CD4-positive, alpha-beta memory T cell (primary cell): ENCODE measurements around the gene HTD2. TPM values are rescaled to one million over a fixed set of nuclear protein-coding genes. Genes with fewer than 3 reads are reported as not detected.
A peak's percentile ranks its signal among the peaks of the same experiment; 100 is the strongest.

Experiments
- CTCF ChIA-PET: fragments of 350-600 bp; sonication (Branson Sonifier 250); formaldehyde crosslinking; loops from one replicate; lab custom pipeline; 2021; ENCODE audit warnings: inconsistent platforms; ENCODE audit not compliant: partially characterized antibody; lab: Charles Lee
- POLR2A ChIA-PET: fragments of 350-600 bp; sonication (Branson Sonifier 250); formaldehyde crosslinking; loops from one replicate; lab custom pipeline; 2021; ENCODE audit not compliant: partially characterized antibody; lab: Charles Lee
- DNase-seq, 5 donors: peaks; one replicate each; pipeline versions ENCODE4 v3.0.0 to v3.0.0-alpha.2; 2020 to 2022; ENCODE audit warnings: mixed read lengths in 1 of 5
- H3K27ac ChIP-seq: one replicate; pipeline ENCODE4 v1.7.0; 2013; ENCODE audit warnings: low read depth, low read length
- H3K27me3 ChIP-seq: 2 replicates; pipeline ENCODE4 v1.7.0; 2013; ENCODE audit warnings: mild to moderate bottlenecking, low read length, moderate library complexity; ENCODE audit not compliant: insufficient read depth
- H3K36me3 ChIP-seq: 2 replicates; pipeline ENCODE4 v1.7.0; 2013; ENCODE audit warnings: mild to moderate bottlenecking, low read length, moderate library complexity; ENCODE audit not compliant: insufficient read depth
- H3K4me1 ChIP-seq: 2 replicates; pipeline ENCODE4 v1.7.0; 2013; ENCODE audit warnings: mild to moderate bottlenecking, low read length, moderate library complexity; ENCODE audit not compliant: insufficient read depth
- H3K4me3 ChIP-seq, 2 donors: one replicate each; pipeline ENCODE4 v1.7.0; 2013; ENCODE audit warnings: low read length in 2 of 2, mild to moderate bottlenecking in 1 of 2
- H3K9me3 ChIP-seq, 2 donors: one replicate each; pipeline ENCODE4 v1.7.0; 2013; ENCODE audit warnings: low read length in 2 of 2, control low read depth in 1 of 2; ENCODE audit not compliant: control insufficient read depth in 1 of 2
- H3K27ac Mint-ChIP-seq, 7 donors: one replicate each; pipeline ENCODE4 v1.8.0; 2020 to 2021; ENCODE audit warnings: mixed read lengths in 7 of 7, mild to moderate bottlenecking in 6 of 7, inconsistent platforms in 3 of 7, moderate library complexity in 3 of 7
- H3K27me3 Mint-ChIP-seq, 2 donors: one replicate each; pipeline ENCODE4 v1.8.0; 2020 to 2021; ENCODE audit warnings: mixed read lengths in 2 of 2
- H3K36me3 Mint-ChIP-seq, 2 donors: one replicate each; pipeline ENCODE4 v1.8.0; 2020 to 2021; ENCODE audit warnings: mixed read lengths in 2 of 2, inconsistent platforms in 1 of 2, mild to moderate bottlenecking in 1 of 2
- H3K4me1 Mint-ChIP-seq, 4 donors: one replicate each; pipeline ENCODE4 v1.8.0; 2020 to 2021; ENCODE audit warnings: mixed read lengths in 4 of 4, mild to moderate bottlenecking in 1 of 4
- H3K4me3 Mint-ChIP-seq, 8 donors: one replicate each; pipeline ENCODE4 v1.8.0; 2020 to 2021; ENCODE audit warnings: mixed read lengths in 8 of 8, mild to moderate bottlenecking in 7 of 8, moderate library complexity in 6 of 8, inconsistent platforms in 3 of 8
- H3K9me3 Mint-ChIP-seq, 8 donors: one replicate each; pipeline ENCODE4 v1.8.0; 2020 to 2021; ENCODE audit warnings: mixed read lengths in 8 of 8, mild to moderate bottlenecking in 5 of 8, inconsistent platforms in 3 of 8, moderate library complexity in 1 of 8
- intact Hi-C: fragments of 100-400 bp; cut with micrococcal nuclease; formaldehyde crosslinking; loops from one replicate; pipeline ENCODE4 v1.15.1; 2023
- polyA plus RNA-seq, 2 donors: library from polyadenylated mRNA; unstranded; fragments of 300-500 nt; fragmentation: Illumina TruSeq; gene quantifications; one replicate each; pipeline ENCODE4 v1.2.3, GENCODE V29; 2021
- total RNA-seq, 2 experiments: library from RNA; stranded (reverse); gene quantifications; one replicate each; pipeline ENCODE4 v1.2.3, GENCODE V29; 2021

HTD2 gene
- total and polyA plus RNA-seq, 4 experiments from 2014 or later: 9.2 to 28.8 (median 17.8) TPM

- peaks cover 6 to 8% of the 10 kb centered on the region in 2 donors for H3K36me3 Mint-ChIP-seq
- H3K9me3 ChIP-seq: no peaks in the 10 kb centered on the region
- H3K27ac Mint-ChIP-seq: no peak overlapping the region
Observed at GRCh38 chr3:58292866-58293265, 13.5 kb upstream of the HTD2 start.

GRCh38 chr3:58293516-58293915 is 12.8 kb upstream of the HTD2 start:
- ChIA-PET POLR2A (interaction anchor here (1.6 kb wide), 1 partner anchor 13 kb away, joined by 5 read pairs; the partner anchor contains the start of genes HTD2 and RPP14), CTCF (interaction anchor here (1.0 kb wide), 1 partner anchor 13 kb away, joined by 5 read pairs; the partner anchor contains the start of genes HTD2 and RPP14)
- peak overlapping the region in 1 of 7 donors; percentile 23 for H3K27ac Mint-ChIP-seq

More at GRCh38 chr3:58292866-58293265, 13.5 kb upstream of the HTD2 start:
- Histone ChIP-seq H3K4me1 (no peaks in the 10 kb centered on the region), H3K4me3 (no peak overlapping the region), H3K27me3 (no peaks in the 10 kb centered on the region), H3K36me3 (no peaks in the 10 kb centered on the region), H3K27ac (no peak overlapping the region)
- Mint-ChIP-seq H3K27me3 (peaks cover 2 to 3% of the 10 kb centered on the region in 2 donors), H3K9me3 (peaks cover 0 to 7% (median 0%) of the 10 kb centered on the region in 8 donors), H3K4me3 (no peak overlapping the region), H3K4me1 (no peaks in the 10 kb centered on the region)
- no peak for DNase-seq
- intact Hi-C loops: no loop called here
- POLR2A ChIA-PET: interaction anchor here (1.6 kb wide), 1 partner anchor 13 kb away, joined by 5 read pairs; the partner anchor contains the start of genes HTD2 and RPP14
- CTCF ChIA-PET: no interaction called here

GRCh38 chr3:58296269-58296668 is 10.1 kb upstream of the HTD2 start:
- peaks cover 12 to 18% of the 10 kb centered on the region in 2 donors for H3K27me3 Mint-ChIP-seq
- H3K27ac ChIP-seq: no peak overlapping the region
- no peak overlapping the region for H3K27ac Mint-ChIP-seq
- H3K9me3 Mint-ChIP-seq: peaks cover 0 to 8% (median 1%) of the 10 kb centered on the region in 8 donors
- no peak overlapping the region for H3K4me3 ChIP-seq
- intact Hi-C loops: no loop called here
- no peaks in the 10 kb centered on the region for H3K36me3 ChIP-seq
- no peaks in the 10 kb centered on the region for H3K4me1 ChIP-seq
- ChIA-PET POLR2A (no interaction called here), CTCF (interaction anchor here (2.3 kb wide), 1 partner anchor 11 kb away, joined by 17 read pairs; the partner anchor contains the start of genes HTD2 and RPP14)
- peaks cover 3 to 8% of the 10 kb centered on the region in 2 donors for H3K36me3 Mint-ChIP-seq
- no peak for DNase-seq
- peaks cover 9% of the 10 kb centered on the region for H3K27me3 ChIP-seq
- H3K9me3 ChIP-seq: no peaks in the 10 kb centered on the region
- no peak overlapping the region for H3K4me3 Mint-ChIP-seq
- no peaks in the 10 kb centered on the region for H3K4me1 Mint-ChIP-seq

More at GRCh38 chr3:58293516-58293915, 12.8 kb upstream of the HTD2 start:
- no peaks in the 10 kb centered on the region for H3K4me1 ChIP-seq
- H3K9me3 ChIP-seq: no peaks in the 10 kb centered on the region
- H3K36me3 ChIP-seq: no peaks in the 10 kb centered on the region
- DNase-seq: no peak
- Mint-ChIP-seq H3K4me3 (no peak overlapping the region), H3K4me1 (no peaks in the 10 kb centered on the region), H3K27me3 (peaks cover 8 to 9% of the 10 kb centered on the region in 2 donors), H3K9me3 (peaks cover 0 to 7% (median 0%) of the 10 kb centered on the region in 8 donors), H3K36me3 (peaks cover 3 to 8% of the 10 kb centered on the region in 2 donors)
- no peak overlapping the region for H3K4me3 ChIP-seq
- intact Hi-C loops: no loop called here
- H3K27ac ChIP-seq: no peak overlapping the region
- peaks cover 5% of the 10 kb centered on the region for H3K27me3 ChIP-seq

GRCh38 chr3:58296843-58297242 is 9.5 kb upstream of the HTD2 start:
- DNase-seq: no peak
- no peaks in the 10 kb centered on the region for H3K4me1 Mint-ChIP-seq
- no peak overlapping the region for H3K4me3 ChIP-seq
- no peak overlapping the region for H3K4me3 Mint-ChIP-seq
- peaks cover 15 to 21% of the 10 kb centered on the region in 2 donors for H3K27me3 Mint-ChIP-seq
- peaks cover 3 to 4% of the 10 kb centered on the region in 2 donors for H3K36me3 Mint-ChIP-seq
- intact Hi-C loops: no loop called here
- no peak overlapping the region for H3K27ac Mint-ChIP-seq
- CTCF ChIA-PET: interaction anchor here (2.3 kb wide), 1 partner anchor 10 kb away, joined by 17 read pairs; the partner anchor contains the start of genes HTD2 and RPP14
- no peaks in the 10 kb centered on the region for H3K4me1 ChIP-seq
- H3K9me3 ChIP-seq: no peaks in the 10 kb centered on the region
- peaks cover 0 to 14% (median 2%) of the 10 kb centered on the region in 8 donors for H3K9me3 Mint-ChIP-seq
- H3K27me3 ChIP-seq: peaks cover 9% of the 10 kb centered on the region
- no peak overlapping the region for H3K27ac ChIP-seq
- POLR2A ChIA-PET: no interaction called here
- no peaks in the 10 kb centered on the region for H3K36me3 ChIP-seq

DNA sequence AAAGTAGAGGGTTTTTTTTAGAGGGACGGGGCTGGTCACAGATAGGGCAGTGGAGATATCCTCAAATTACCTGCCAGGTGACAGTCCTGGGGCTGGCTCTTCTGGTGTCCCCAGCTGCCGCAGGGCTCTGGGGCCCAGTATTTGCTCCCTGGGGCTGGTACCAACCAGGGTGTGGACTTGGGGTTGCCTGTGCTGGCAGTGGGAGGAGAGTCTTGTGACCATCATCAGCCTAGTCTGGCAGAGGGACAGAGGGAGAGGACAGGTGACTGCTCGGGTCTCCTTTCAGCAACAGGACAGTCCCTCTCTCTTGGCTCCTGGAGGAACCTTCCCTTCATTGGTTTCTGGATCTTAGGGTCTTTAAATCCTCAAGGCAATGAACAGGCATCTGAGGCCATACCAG is 8.1 kb upstream of the HTD2 start:
- no peak for DNase-seq
- Histone ChIP-seq H3K27ac (no peak overlapping the region), H3K27me3 (peaks cover 9% of the 10 kb centered on the region), H3K4me3 (no peak overlapping the region), H3K9me3 (no peaks in the 10 kb centered on the region), H3K36me3 (no peaks in the 10 kb centered on the region), H3K4me1 (no peaks in the 10 kb centered on the region)
- Mint-ChIP-seq H3K27me3 (peaks cover 15 to 24% of the 10 kb centered on the region in 2 donors), H3K4me3 (no peak overlapping the region), H3K4me1 (no peaks in the 10 kb centered on the region), H3K9me3 (peaks cover 0 to 16% (median 4%) of the 10 kb centered on the region in 8 donors), H3K36me3 (peaks cover 0 to 3% of the 10 kb centered on the region in 2 donors), H3K27ac (no peak overlapping the region)
- ChIA-PET CTCF (no interaction called here), POLR2A (no interaction called here)
- intact Hi-C loops: no loop called here

GRCh38 chr3:58299075-58299474 is 7.2 kb upstream of the HTD2 start:
- POLR2A ChIA-PET: no interaction called here
- Mint-ChIP-seq H3K36me3 (no peaks in the 10 kb centered on the region), H3K4me3 (no peak overlapping the region), H3K27me3 (peaks cover 15 to 24% of the 10 kb centered on the region in 2 donors), H3K27ac (no peak overlapping the region), H3K4me1 (no peaks in the 10 kb centered on the region), H3K9me3 (peaks cover 0 to 16% (median 4%) of the 10 kb centered on the region in 8 donors)
- no peaks in the 10 kb centered on the region for H3K9me3 ChIP-seq
- no peak overlapping the region for H3K27ac ChIP-seq
- DNase-seq: no peak
- H3K27me3 ChIP-seq: peaks cover 9% of the 10 kb centered on the region
- CTCF ChIA-PET: interaction anchor here (2.0 kb wide), 1 partner anchor 110 kb away, joined by 14 read pairs; no protein-coding TSS in a partner anchor
- H3K36me3 ChIP-seq: no peaks in the 10 kb centered on the region
- intact Hi-C loops: no loop called here
- H3K4me3 ChIP-seq: no peak overlapping the region
- no peaks in the 10 kb centered on the region for H3K4me1 ChIP-seq

- Mint-ChIP-seq H3K4me3 (no peak overlapping the region), H3K27me3 (peaks cover 15 to 24% of the 10 kb centered on the region in 2 donors), H3K27ac (no peak overlapping the region), H3K4me1 (no peaks in the 10 kb centered on the region), H3K9me3 (peaks cover 0 to 11% (median 4%) of the 10 kb centered on the region in 8 donors), H3K36me3 (no peaks in the 10 kb centered on the region)
- ChIA-PET CTCF (interaction anchor here (2.0 kb wide), 1 partner anchor 111 kb away, joined by 14 read pairs; no protein-coding TSS in a partner anchor), POLR2A (no interaction called here)
- Histone ChIP-seq H3K4me1 (no peaks in the 10 kb centered on the region), H3K27me3 (peaks cover 9% of the 10 kb centered on the region), H3K27ac (no peak overlapping the region), H3K9me3 (no peaks in the 10 kb centered on the region), H3K36me3 (no peaks in the 10 kb centered on the region), H3K4me3 (no peak overlapping the region)
- DNase-seq: no peak
- intact Hi-C loops: no loop called here
Observed at GRCh38 chr3:58299839-58300516, 6.3 kb upstream of the HTD2 start.
